HEK293 (cell line): ENCODE data around the gene STX4.
A peak's percentile ranks its signal among the peaks of the same experiment; 100 is the strongest.

Experiments
- KLF16 ChIP-seq: fragments of 450-650 bp; formaldehyde crosslinking; IDR thresholded peaks from 2 replicates; pipeline ENCODE4 v1.5.1; 2017; ENCODE audit warnings: missing biosample characterization, missing genetic modification characterization
- KLF9 ChIP-seq: fragments of 450-650 bp; formaldehyde crosslinking; IDR thresholded peaks from 2 replicates; pipeline ENCODE4 v1.5.1; 2016; ENCODE audit warnings: missing biosample characterization, missing genetic modification characterization, low read depth
- SETDB1 ChIP-seq: IDR thresholded peaks from one replicate; pipeline ENCODE4 v1.6.1; 2017; ENCODE audit warnings: mild to moderate bottlenecking, low read length, moderate library complexity, mixed read lengths; ENCODE audit not compliant: insufficient read length
- TCF7L2 ChIP-seq: IDR thresholded peaks from 2 replicates; pipeline ENCODE4 v1.6.1; 2011; ENCODE audit warnings: low read depth, mild to moderate bottlenecking, inconsistent platforms, low read length, moderate library complexity, borderline replicate concordance
- TRIM28 ChIP-seq: IDR thresholded peaks from 2 replicates; pipeline ENCODE4 v1.6.1; 2011; ENCODE audit warnings: low read length, control low read depth, borderline replicate concordance
- YY2 ChIP-seq: fragments of 450-650 bp; formaldehyde crosslinking; IDR thresholded peaks from 2 replicates; pipeline ENCODE4 v1.5.1; 2016; ENCODE audit warnings: missing biosample characterization, missing genetic modification characterization
- ZBTB21 ChIP-seq: fragments of 450-650 bp; formaldehyde crosslinking; IDR thresholded peaks from 2 replicates; pipeline ENCODE4 v1.5.1; 2017; ENCODE audit warnings: missing biosample characterization, missing genetic modification characterization
- ZFP69B ChIP-seq: fragments of 450-650 bp; formaldehyde crosslinking; IDR thresholded peaks from 2 replicates; pipeline ENCODE4 v1.5.1; 2016; ENCODE audit warnings: missing biosample characterization, missing genetic modification characterization
- ZNF174 ChIP-seq: fragments of 450-650 bp; formaldehyde crosslinking; IDR thresholded peaks from 2 replicates; pipeline ENCODE4 v1.5.0; 2017; ENCODE audit warnings: missing biosample characterization, mild to moderate bottlenecking, missing genetic modification characterization
- ZNF214 ChIP-seq: fragments of 450-650 bp; formaldehyde crosslinking; IDR thresholded peaks from 2 replicates; pipeline ENCODE4 v1.5.1; 2017; ENCODE audit warnings: missing biosample characterization, mild to moderate bottlenecking, missing genetic modification characterization, borderline replicate concordance
- ZNF292 ChIP-seq: fragments of 450-650 bp; formaldehyde crosslinking; IDR thresholded peaks from 2 replicates; pipeline ENCODE4 v1.5.1; 2016; ENCODE audit warnings: low read depth, missing biosample characterization, missing genetic modification characterization, borderline replicate concordance
- ZNF354C ChIP-seq: fragments of 450-650 bp; formaldehyde crosslinking; IDR thresholded peaks from 2 replicates; pipeline ENCODE4 v1.5.1; 2016; ENCODE audit warnings: missing biosample characterization, missing genetic modification characterization, low read depth, borderline replicate concordance
- ZNF366 ChIP-seq: fragments of 450-650 bp; formaldehyde crosslinking; conservative IDR thresholded peaks from 2 replicates; pipeline ENCODE4 v1.5.1; 2016; ENCODE audit warnings: missing biosample characterization, missing genetic modification characterization
- ZNF391 ChIP-seq: fragments of 450-650 bp; formaldehyde crosslinking; IDR thresholded peaks from 2 replicates; pipeline ENCODE4 v1.5.1; 2016; ENCODE audit warnings: low read depth, missing biosample characterization, missing genetic modification characterization, borderline replicate concordance
- ZNF426 ChIP-seq: fragments of 450-650 bp; formaldehyde crosslinking; IDR thresholded peaks from 2 replicates; pipeline ENCODE4 v1.5.1; 2017; ENCODE audit warnings: missing biosample characterization, missing genetic modification characterization, mild to moderate bottlenecking, inconsistent platforms, moderate library complexity
- ZNF449 ChIP-seq: fragments of 450-650 bp; formaldehyde crosslinking; IDR thresholded peaks from 2 replicates; pipeline ENCODE4 v1.5.1; 2017; ENCODE audit warnings: missing biosample characterization, mild to moderate bottlenecking, missing genetic modification characterization, moderate library complexity
- ZNF529 ChIP-seq: fragments of 450-650 bp; formaldehyde crosslinking; IDR thresholded peaks from 2 replicates; pipeline ENCODE4 v1.5.1; 2017; ENCODE audit warnings: missing genetic modification characterization, missing biosample characterization; ENCODE audit not compliant: insufficient replicate concordance
- ZNF548 ChIP-seq: fragments of 450-650 bp; formaldehyde crosslinking; IDR thresholded peaks from 2 replicates; pipeline ENCODE4 v1.5.1; 2016; ENCODE audit warnings: missing biosample characterization, missing genetic modification characterization
- ZNF560 ChIP-seq: fragments of 450-650 bp; formaldehyde crosslinking; IDR thresholded peaks from 2 replicates; pipeline ENCODE4 v1.5.1; 2017; ENCODE audit warnings: missing biosample characterization, missing genetic modification characterization, borderline replicate concordance
- ZNF561 ChIP-seq: fragments of 450-650 bp; IDR thresholded peaks from 2 replicates; pipeline ENCODE4 v1.5.1; 2018; ENCODE audit warnings: missing biosample characterization, missing genetic modification characterization, borderline replicate concordance
- ZNF580 ChIP-seq: fragments of 450-650 bp; formaldehyde crosslinking; IDR thresholded peaks from 2 replicates; pipeline ENCODE4 v1.5.1; 2016; ENCODE audit warnings: missing biosample characterization, missing genetic modification characterization
- ZNF596 ChIP-seq: fragments of 450-650 bp; IDR thresholded peaks from 2 replicates; pipeline ENCODE4 v1.5.0; 2018; ENCODE audit warnings: missing biosample characterization, mild to moderate bottlenecking, missing genetic modification characterization, moderate library complexity
- ZNF600 ChIP-seq: fragments of 450-650 bp; formaldehyde crosslinking; IDR thresholded peaks from 2 replicates; pipeline ENCODE4 v1.5.1; 2016; ENCODE audit warnings: missing biosample characterization, missing genetic modification characterization
- ZNF654 ChIP-seq: fragments of 450-650 bp; formaldehyde crosslinking; IDR thresholded peaks from 2 replicates; pipeline ENCODE4 v1.5.1; 2016; ENCODE audit warnings: low read depth, missing biosample characterization, missing genetic modification characterization
- ZNF658 ChIP-seq: fragments of 450-650 bp; formaldehyde crosslinking; IDR thresholded peaks from 2 replicates; pipeline ENCODE4; 2016; ENCODE audit warnings: missing biosample characterization, missing genetic modification characterization
- ZNF664 ChIP-seq: fragments of 450-650 bp; formaldehyde crosslinking; IDR thresholded peaks from 2 replicates; pipeline ENCODE4 v1.5.1; 2016; ENCODE audit warnings: missing biosample characterization, missing genetic modification characterization
- TF ChIP-seq, protein P1 (sequence below): fragments of 450-650 bp; formaldehyde crosslinking; IDR thresholded peaks from 2 replicates; pipeline ENCODE4 v1.5.1; 2016; ENCODE audit warnings: missing biosample characterization, missing genetic modification characterization
- TF ChIP-seq, protein P2 (sequence below): fragments of 450-650 bp; formaldehyde crosslinking; optimal IDR thresholded peaks from 2 replicates; pipeline ENCODE3; 2016; ENCODE audit warnings: missing biosample characterization, mild to moderate bottlenecking, missing genetic modification characterization
- TF ChIP-seq, protein P3 (sequence below): sonication (generic); formaldehyde crosslinking; IDR thresholded peaks from 2 replicates; pipeline ENCODE4 v1.8.1; 2022; ENCODE audit warnings: mild to moderate bottlenecking, moderate library complexity, missing genetic modification reagents
- TF ChIP-seq, protein P4 (sequence below): fragments of 450-650 bp; formaldehyde crosslinking; IDR thresholded peaks from 2 replicates; pipeline ENCODE4; 2016; ENCODE audit warnings: missing biosample characterization, missing genetic modification characterization

Gene STX4

GRCh38 chr16:31032736-31033708 lies at the start of gene STX4 (continued):
- no peak for TF ChIP-seq ZNF174 (tag by site-specific recombination)
- TF ChIP-seq ZNF292 (tag by site-specific recombination): no peak
- no peak for TF ChIP-seq ZNF426 (tag by site-specific recombination)
- peak; percentile 38; the same call in 1 of the 2 replicates for TF ChIP-seq ZNF600 (tag by site-specific recombination)
- no peak for TF ChIP-seq ZNF548 (tag by site-specific recombination)
- TF ChIP-seq, protein P1, sequence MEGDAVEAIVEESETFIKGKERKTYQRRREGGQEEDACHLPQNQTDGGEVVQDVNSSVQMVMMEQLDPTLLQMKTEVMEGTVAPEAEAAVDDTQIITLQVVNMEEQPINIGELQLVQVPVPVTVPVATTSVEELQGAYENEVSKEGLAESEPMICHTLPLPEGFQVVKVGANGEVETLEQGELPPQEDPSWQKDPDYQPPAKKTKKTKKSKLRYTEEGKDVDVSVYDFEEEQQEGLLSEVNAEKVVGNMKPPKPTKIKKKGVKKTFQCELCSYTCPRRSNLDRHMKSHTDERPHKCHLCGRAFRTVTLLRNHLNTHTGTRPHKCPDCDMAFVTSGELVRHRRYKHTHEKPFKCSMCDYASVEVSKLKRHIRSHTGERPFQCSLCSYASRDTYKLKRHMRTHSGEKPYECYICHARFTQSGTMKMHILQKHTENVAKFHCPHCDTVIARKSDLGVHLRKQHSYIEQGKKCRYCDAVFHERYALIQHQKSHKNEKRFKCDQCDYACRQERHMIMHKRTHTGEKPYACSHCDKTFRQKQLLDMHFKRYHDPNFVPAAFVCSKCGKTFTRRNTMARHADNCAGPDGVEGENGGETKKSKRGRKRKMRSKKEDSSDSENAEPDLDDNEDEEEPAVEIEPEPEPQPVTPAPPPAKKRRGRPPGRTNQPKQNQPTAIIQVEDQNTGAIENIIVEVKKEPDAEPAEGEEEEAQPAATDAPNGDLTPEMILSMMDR (tag by site-specific recombination): peak; percentile 37; the same call in 1 of the 2 replicates
- peak; percentile 89 for TF ChIP-seq ZFP69B
- TF ChIP-seq, protein P2, sequence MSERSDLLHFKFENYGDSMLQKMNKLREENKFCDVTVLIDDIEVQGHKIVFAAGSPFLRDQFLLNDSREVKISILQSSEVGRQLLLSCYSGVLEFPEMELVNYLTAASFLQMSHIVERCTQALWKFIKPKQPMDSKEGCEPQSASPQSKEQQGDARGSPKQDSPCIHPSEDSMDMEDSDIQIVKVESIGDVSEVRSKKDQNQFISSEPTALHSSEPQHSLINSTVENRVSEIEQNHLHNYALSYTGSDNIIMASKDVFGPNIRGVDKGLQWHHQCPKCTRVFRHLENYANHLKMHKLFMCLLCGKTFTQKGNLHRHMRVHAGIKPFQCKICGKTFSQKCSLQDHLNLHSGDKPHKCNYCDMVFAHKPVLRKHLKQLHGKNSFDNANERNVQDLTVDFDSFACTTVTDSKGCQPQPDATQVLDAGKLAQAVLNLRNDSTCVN: peak; percentile 62
- TF ChIP-seq ZNF366 (tag by site-specific recombination): peak; percentile 64
- peak; percentile 99 for TF ChIP-seq ZNF580
- 0 out of 2 replicates have a peak, but pooled peaks have one; percentile 21 for TF ChIP-seq TRIM28
- TF ChIP-seq ZNF560 (tag by site-specific recombination): no peak
- no peak for TF ChIP-seq ZNF654 (tag by site-specific recombination)
- TF ChIP-seq ZNF561 (tag by site-specific recombination): peak; percentile 97
- peak; percentile 38; the same call in 1 of the 2 replicates for TF ChIP-seq YY2 (tag by site-specific recombination)
- no peak for TF ChIP-seq ZNF214
- TF ChIP-seq ZNF596: no peak
- no peak for TF ChIP-seq ZNF529
- peak; percentile 58; the same call in 1 of the 2 replicates for TF ChIP-seq KLF9 (tag by site-specific recombination)
- TF ChIP-seq, protein P3, sequence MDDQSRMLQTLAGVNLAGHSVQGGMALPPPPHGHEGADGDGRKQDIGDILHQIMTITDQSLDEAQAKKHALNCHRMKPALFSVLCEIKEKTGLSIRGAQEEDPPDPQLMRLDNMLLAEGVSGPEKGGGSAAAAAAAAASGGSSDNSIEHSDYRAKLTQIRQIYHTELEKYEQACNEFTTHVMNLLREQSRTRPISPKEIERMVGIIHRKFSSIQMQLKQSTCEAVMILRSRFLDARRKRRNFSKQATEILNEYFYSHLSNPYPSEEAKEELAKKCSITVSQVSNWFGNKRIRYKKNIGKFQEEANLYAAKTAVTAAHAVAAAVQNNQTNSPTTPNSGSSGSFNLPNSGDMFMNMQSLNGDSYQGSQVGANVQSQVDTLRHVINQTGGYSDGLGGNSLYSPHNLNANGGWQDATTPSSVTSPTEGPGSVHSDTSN: no peak
- TF ChIP-seq ZNF354C (tag by site-specific recombination): no peak
- no peak for TF ChIP-seq TCF7L2
- TF ChIP-seq KLF16: peak; percentile 97
- TF ChIP-seq ZNF664 (tag by site-specific recombination): no peak
- no peak for TF ChIP-seq SETDB1
- TF ChIP-seq ZBTB21 (tag by site-specific recombination): peak; percentile 100
- TF ChIP-seq, protein P4, sequence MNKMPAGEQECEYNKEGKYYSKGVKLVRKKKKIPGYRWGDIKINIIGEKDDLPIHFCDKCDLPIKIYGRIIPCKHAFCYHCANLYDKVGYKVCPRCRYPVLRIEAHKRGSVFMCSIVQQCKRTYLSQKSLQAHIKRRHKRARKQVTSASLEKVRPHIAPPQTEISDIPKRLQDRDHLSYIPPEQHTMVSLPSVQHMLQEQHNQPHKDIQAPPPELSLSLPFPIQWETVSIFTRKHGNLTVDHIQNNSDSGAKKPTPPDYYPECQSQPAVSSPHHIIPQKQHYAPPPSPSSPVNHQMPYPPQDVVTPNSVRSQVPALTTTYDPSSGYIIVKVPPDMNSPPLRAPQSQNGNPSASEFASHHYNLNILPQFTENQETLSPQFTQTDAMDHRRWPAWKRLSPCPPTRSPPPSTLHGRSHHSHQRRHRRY (tag by site-specific recombination): 0 out of 2 replicates have a peak, but pooled peaks have one; percentile 27
- TF ChIP-seq ZNF391: peak; percentile 96; the same call in 1 of the 2 replicates
- TF ChIP-seq ZNF449 (tag by site-specific recombination): 0 out of 2 replicates have a peak, but pooled peaks have one; percentile 23
- TF ChIP-seq ZNF658 (tag by site-specific recombination): no peak
